Epithelial cell of prostate (primary cell): ENCODE results near the gene HSPA1L.
"Not testable (repeated sequence)": the region's sequence is repeated elsewhere in the genome, so short reads cannot be mapped to it uniquely, and the experiment has no call there.

Experiments
- DNase-seq: peaks from one replicate; pipeline ENCODE4 v3.0.0-alpha.2; 2011; ENCODE audit warnings: low read depth, low spot score
- H3K27ac ChIP-seq: fragments of 450-650 bp; 2 replicates; pipeline ENCODE4 v1.5.1; 2017; ENCODE audit warnings: mild to moderate bottlenecking

The HSPA1L gene

GRCh38 chr6:31815025-31815838, at the start of gene HSPA1L, which contains the start of gene HSPA1A:
TSS of gene HSPA1L (minus strand) at chr6:31815283. CDS start at chr6:31811972, 3,311 bp downstream.
TSS of gene HSPA1A (plus strand) at chr6:31815543. CDS start at chr6:31815757, 214 bp downstream.
- H3K27ac ChIP-seq: peak within 1 kb of the TSS; percentile 90
- DNase-seq: peak; percentile 79

- no peak for DNase-seq
- H3K27ac ChIP-seq: no peak overlapping the region
Observed at GRCh38 chr6:31864818-31865204, 49.7 kb upstream of the HSPA1L start.

- H3K27ac ChIP-seq, DNase-seq: not testable (repeated sequence)
Observed at GRCh38 chr6:31864123-31864562, 49.1 kb upstream of the HSPA1L start.

GRCh38 chr6:31862344-31863235, 47.5 kb upstream of the HSPA1L start, which contains the start of gene NEU1:
TSS of gene NEU1 (minus strand) at chr6:31862821. CDS start at chr6:31862776, 45 bp downstream.
- peak within 1 kb of the TSS; percentile 47 for H3K27ac ChIP-seq
- peak; percentile 100 for DNase-seq

- no peak for DNase-seq
- H3K27ac ChIP-seq: no peak overlapping the region
Observed at GRCh38 chr6:31861919-31862343, 46.8 kb upstream of the HSPA1L start.

GRCh38 chr6:31861150-31861549, 46.1 kb upstream of the HSPA1L start:
- no peak overlapping the region for H3K27ac ChIP-seq
- no peak for DNase-seq

GRCh38 chr6:31860349-31860748, 45.3 kb upstream of the HSPA1L start:
- H3K27ac ChIP-seq: no peak overlapping the region
- no peak for DNase-seq

GRCh38 chr6:31859923-31860322, 44.8 kb upstream of the HSPA1L start:
- H3K27ac ChIP-seq: no peak overlapping the region
- no peak for DNase-seq

- no peak overlapping the region for H3K27ac ChIP-seq
- no peak for DNase-seq
Observed at GRCh38 chr6:31858707-31859106, 43.6 kb upstream of the HSPA1L start.

- DNase-seq, H3K27ac ChIP-seq: not testable (repeated sequence)
Observed at GRCh38 chr6:31857774-31858173, 42.7 kb upstream of the HSPA1L start.

GRCh38 chr6:31851980-31852718, 37.1 kb upstream of the HSPA1L start:
- not testable (repeated sequence) for DNase-seq, H3K27ac ChIP-seq

- DNase-seq: no peak
Observed at GRCh38 chr6:31851485-31851832, 36.4 kb upstream of the HSPA1L start.

GRCh38 chr6:31850765-31851484, 35.8 kb upstream of the HSPA1L start:
- DNase-seq: no peak

More at GRCh38 chr6:31851485-31851832, 36.4 kb upstream of the HSPA1L start:
- no peak overlapping the region for H3K27ac ChIP-seq

GRCh38 chr6:31847276-31847978, 32.3 kb upstream of the HSPA1L start:
- H3K27ac ChIP-seq: no peak overlapping the region
- DNase-seq: no peak

More at GRCh38 chr6:31850765-31851484, 35.8 kb upstream of the HSPA1L start:
- no peak overlapping the region for H3K27ac ChIP-seq

- H3K27ac ChIP-seq: no peak overlapping the region
- no peak for DNase-seq
Observed at GRCh38 chr6:31844507-31844906, 29.4 kb upstream of the HSPA1L start.

GRCh38 chr6:31842053-31842452, 27.0 kb upstream of the HSPA1L start:
- no peak for DNase-seq
- no peak overlapping the region for H3K27ac ChIP-seq

- H3K27ac ChIP-seq, DNase-seq: not testable (repeated sequence)
Observed at GRCh38 chr6:31839779-31840126, 24.7 kb upstream of the HSPA1L start.

- no peak overlapping the region for H3K27ac ChIP-seq
- no peak for DNase-seq
Observed at GRCh38 chr6:31838968-31839367, 23.9 kb upstream of the HSPA1L start.

GRCh38 chr6:31838114-31838553, 23.1 kb upstream of the HSPA1L start:
- H3K27ac ChIP-seq: peak overlapping the region; percentile 87

More at GRCh38 chr6:31838114-31838553, 23.1 kb upstream of the HSPA1L start:
- not testable (repeated sequence) for DNase-seq
